GM13976 (cell line): Measurements from ENCODE around the gene CERT1.

Source experiments
- DNase-seq: peaks from one replicate; pipeline ENCODE4 v3.0.0; 2012; ENCODE audit warnings: low spot score
- in situ Hi-C: fragments of 300-500 bp; cut with MboI; formaldehyde crosslinking; loops from one replicate; pipeline ENCODE4 v1.12.0; 2022; ENCODE audit warnings: low sequenced_read_pairs, mixed read lengths, inconsistent platforms; ENCODE audit not compliant: unreplicated experiment
- TF ChIP-seq, protein P1 (sequence below): IDR thresholded peaks from 2 replicates; pipeline ENCODE4 v1.5.1; 2012; ENCODE audit warnings: borderline replicate concordance, mild to moderate bottlenecking; ENCODE audit not compliant: insufficient read depth; ENCODE audit errors: extremely low read depth, missing control alignments, control extremely low read depth

CERT1 gene

GRCh38 chr5:75482482-75482881, 28.9 kb downstream of the CERT1 start:
- TF ChIP-seq, protein P1, sequence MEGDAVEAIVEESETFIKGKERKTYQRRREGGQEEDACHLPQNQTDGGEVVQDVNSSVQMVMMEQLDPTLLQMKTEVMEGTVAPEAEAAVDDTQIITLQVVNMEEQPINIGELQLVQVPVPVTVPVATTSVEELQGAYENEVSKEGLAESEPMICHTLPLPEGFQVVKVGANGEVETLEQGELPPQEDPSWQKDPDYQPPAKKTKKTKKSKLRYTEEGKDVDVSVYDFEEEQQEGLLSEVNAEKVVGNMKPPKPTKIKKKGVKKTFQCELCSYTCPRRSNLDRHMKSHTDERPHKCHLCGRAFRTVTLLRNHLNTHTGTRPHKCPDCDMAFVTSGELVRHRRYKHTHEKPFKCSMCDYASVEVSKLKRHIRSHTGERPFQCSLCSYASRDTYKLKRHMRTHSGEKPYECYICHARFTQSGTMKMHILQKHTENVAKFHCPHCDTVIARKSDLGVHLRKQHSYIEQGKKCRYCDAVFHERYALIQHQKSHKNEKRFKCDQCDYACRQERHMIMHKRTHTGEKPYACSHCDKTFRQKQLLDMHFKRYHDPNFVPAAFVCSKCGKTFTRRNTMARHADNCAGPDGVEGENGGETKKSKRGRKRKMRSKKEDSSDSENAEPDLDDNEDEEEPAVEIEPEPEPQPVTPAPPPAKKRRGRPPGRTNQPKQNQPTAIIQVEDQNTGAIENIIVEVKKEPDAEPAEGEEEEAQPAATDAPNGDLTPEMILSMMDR: no peak
- DNase-seq: no peak
- in situ Hi-C loops: no loop called here

DNA sequence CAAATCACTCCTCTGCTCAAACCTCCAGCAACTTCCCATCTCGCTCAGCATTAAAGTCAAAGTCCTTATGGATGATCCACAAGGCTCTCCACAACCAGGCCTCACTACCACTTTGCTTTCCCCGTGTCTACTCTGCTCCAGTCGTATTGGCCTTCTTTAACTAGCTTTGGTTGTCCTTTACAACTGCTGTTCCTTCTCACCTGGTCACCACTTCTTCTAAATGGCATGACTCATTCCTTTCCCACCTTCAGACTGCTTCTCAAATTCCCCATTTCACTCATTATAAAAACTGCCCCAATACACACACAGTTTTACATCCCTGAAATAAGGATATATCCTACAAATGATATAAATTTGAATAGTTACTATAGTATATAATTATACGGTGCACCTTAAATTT, 30.4 kb downstream of the CERT1 start:
- DNase-seq: no peak
- in situ Hi-C loops: no loop called here
- TF ChIP-seq, protein P1: no peak

DNA sequence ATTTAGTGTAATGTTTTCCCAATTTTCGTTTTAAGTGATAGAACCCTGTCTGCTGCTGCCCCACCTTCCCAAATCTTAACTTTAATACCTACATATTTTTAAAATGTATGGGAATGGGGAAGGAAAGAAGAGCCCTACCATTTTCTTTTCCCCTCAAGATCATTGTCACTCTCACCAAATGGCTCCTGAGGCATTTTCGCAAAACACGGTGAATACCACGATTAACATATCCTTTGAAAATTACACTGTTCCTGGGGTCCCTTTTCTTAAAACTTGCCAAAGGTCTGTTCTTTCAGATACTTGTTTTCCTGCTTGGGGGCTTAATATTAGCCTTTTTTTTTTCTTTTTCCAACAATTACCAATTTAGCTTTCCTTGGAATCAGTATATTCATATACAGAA, 36.1 kb downstream of the CERT1 start:
- TF ChIP-seq, protein P1: no peak
- no peak for DNase-seq
- in situ Hi-C loops: no loop called here

GRCh38 chr5:75473463-75473862, 38.0 kb downstream of the CERT1 start:
- in situ Hi-C loops: no loop called here
- no peak for DNase-seq
- TF ChIP-seq, protein P1: no peak

- TF ChIP-seq, protein P1: no peak
- in situ Hi-C loops: no loop called here
- DNase-seq: no peak
Measured at GRCh38 chr5:75472973-75473372, 38.5 kb downstream of the CERT1 start.

DNA sequence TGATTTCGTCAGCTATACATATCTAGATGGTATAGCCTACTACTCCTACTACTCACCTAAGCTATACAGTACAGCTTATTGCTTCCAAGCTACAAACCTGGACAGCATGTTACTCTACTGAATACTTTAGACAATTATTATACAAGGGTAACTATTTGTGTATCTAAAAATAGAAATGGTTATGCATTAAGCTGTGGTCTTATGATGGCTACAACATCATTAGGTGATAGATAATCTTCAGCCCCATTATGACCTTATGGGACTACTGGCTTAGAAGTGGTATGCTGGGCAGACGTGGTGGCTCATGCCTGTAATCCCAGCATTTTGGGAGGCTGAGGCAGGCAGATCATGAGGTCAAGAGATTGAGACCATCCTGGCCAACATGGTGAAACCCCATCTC, 40.2 kb downstream of the CERT1 start:
- in situ Hi-C loops: no loop called here
- TF ChIP-seq, protein P1: no peak
- no peak for DNase-seq

GRCh38 chr5:75469017-75469416, 42.4 kb downstream of the CERT1 start:
- DNase-seq: no peak
- in situ Hi-C loops: no loop called here
- TF ChIP-seq, protein P1: no peak
